HG03442 (cell line): ENCODE results near the gene CGAS.
"Not testable (repeated sequence)": the region's sequence is repeated elsewhere in the genome, so short reads cannot be mapped to it uniquely, and the experiment has no call there.

Experiments
- ATAC-seq: cut with Tn5 transposase; IDR thresholded peaks from one replicate; pipeline ENCODE4 v1.9.1; 2021; ENCODE audit warnings: mild to moderate bottlenecking, moderate library complexity; ENCODE audit not compliant: unreplicated experiment

CGAS gene

GRCh38 chr6:73452107-73452461 lies at the start of gene CGAS:
Gene CGAS (minus strand): TSS chr6:73452297. CDS start chr6:73452181, 116 bp downstream.
- peak; percentile 76 for ATAC-seq

- ATAC-seq, result no peak
Observed at GRCh38 chr6:73497915-73498314, 45.8 kb upstream of the CGAS start.

GRCh38 chr6:73491377-73491776 lies 39.3 kb upstream of the CGAS start:
- no peak for ATAC-seq

GRCh38 chr6:73487473-73487872 lies 35.4 kb upstream of the CGAS start:
- ATAC-seq, result no peak

GRCh38 chr6:73484438-73484837 lies 32.3 kb upstream of the CGAS start:
- no peak for ATAC-seq

- no peak for ATAC-seq
Observed at GRCh38 chr6:73481969-73482368, 29.9 kb upstream of the CGAS start.

- no peak for ATAC-seq
Observed at GRCh38 chr6:73477407-73477806, 25.3 kb upstream of the CGAS start.

- ATAC-seq, result no peak
Observed at GRCh38 chr6:73476723-73477122, 24.6 kb upstream of the CGAS start.

GRCh38 chr6:73471686-73472290 lies 19.7 kb upstream of the CGAS start:
- ATAC-seq, result peak; percentile 95

GRCh38 chr6:73461537-73462350 lies 9.6 kb upstream of the CGAS start, which contains the start of gene MTO1:
Gene MTO1 (plus strand): TSS chr6:73461737. CDS start chr6:73461855, 118 bp downstream.
- ATAC-seq, result peak; percentile 94

- ATAC-seq, result no peak
Observed at GRCh38 chr6:73460056-73460455, 8.0 kb upstream of the CGAS start.

GRCh38 chr6:73459474-73459873 lies 7.4 kb upstream of the CGAS start:
- ATAC-seq, result not testable (repeated sequence)

GRCh38 chr6:73455865-73456629 lies 4.0 kb upstream of the CGAS start:
- ATAC-seq, result no peak

- peak; percentile 54 for ATAC-seq
Observed at GRCh38 chr6:73451223-73452106, 632 bp downstream of the CGAS start.

- no peak for ATAC-seq
Observed at GRCh38 chr6:73443555-73443954, 8.5 kb downstream of the CGAS start.

GRCh38 chr6:73435236-73435635 lies 16.9 kb downstream of the CGAS start:
- ATAC-seq, result no peak

- no peak for ATAC-seq
Observed at GRCh38 chr6:73421534-73421933, 30.6 kb downstream of the CGAS start.

GRCh38 chr6:73418081-73418741 lies 33.9 kb downstream of the CGAS start:
- no peak for ATAC-seq

GRCh38 chr6:73413102-73413501 lies 39.0 kb downstream of the CGAS start:
- ATAC-seq, result no peak

GRCh38 chr6:73409395-73409794 lies 42.7 kb downstream of the CGAS start:
- ATAC-seq, result no peak
